Left lobe of liver (tissue), 2 donors: ENCODE measurements around the gene ALS2CL. TPM values are rescaled to one million over a fixed set of nuclear protein-coding genes. Genes with fewer than 3 reads are reported as not detected.
A peak's percentile ranks its signal among the peaks of the same experiment; 100 is the strongest.
"Not testable (repeated sequence)": the region's sequence is repeated elsewhere in the genome, so short reads cannot be mapped to it uniquely, and the experiment has no call there.

Experiments used
- ATAC-seq: fragments of 200-7000 bp; cut with Tn5 transposase; one replicate; pipeline ENCODE4 v1.9.1; 2020; ENCODE audit warnings: mild to moderate bottlenecking, moderate library complexity
- DNase-seq: peaks from one replicate; pipeline ENCODE4 v3.0.0-alpha.2; 2020; ENCODE audit warnings: low spot score
- total RNA-seq: library from RNA; stranded (reverse); gene quantifications from one replicate; pipeline ENCODE4 v1.2.1, GENCODE V29; 2021
- donor health status: DM: no; HTN: no; CAD: no; lungs with moderate emphysema.
- donor health status: DM: no; HTN: yes; CAD: no.

The ALS2CL gene
- total RNA-seq, 1 donor from 2014 or later = 24.2 TPM

DNA sequence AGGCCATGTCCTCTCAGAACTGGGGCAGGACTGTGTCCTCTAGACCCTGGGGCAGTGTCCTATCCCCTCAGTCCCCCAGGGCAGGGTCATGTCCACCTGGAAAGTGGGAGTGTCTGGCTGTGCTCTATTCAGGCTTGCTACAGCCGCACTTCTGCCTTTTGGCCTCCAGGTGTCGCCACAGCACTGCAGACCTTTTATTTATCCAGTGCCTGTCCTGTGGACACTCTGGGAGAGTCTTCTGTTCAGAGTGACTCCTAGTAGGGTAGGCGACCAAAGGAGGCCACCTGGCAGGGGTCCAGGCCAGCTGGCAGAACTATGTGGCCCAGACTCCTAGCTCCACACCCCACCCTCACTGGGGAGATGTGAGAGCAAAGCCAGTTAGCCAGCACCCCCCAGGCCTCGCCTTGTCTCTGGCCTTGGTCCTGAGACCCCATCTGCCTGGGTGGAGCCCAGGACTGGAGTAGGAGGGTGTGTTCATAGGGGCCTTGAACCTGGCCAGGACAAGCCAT, 11.6 kb upstream of the ALS2CL start:
- ATAC-seq = peak; percentile 90
- DNase-seq = peak; percentile 80

DNA sequence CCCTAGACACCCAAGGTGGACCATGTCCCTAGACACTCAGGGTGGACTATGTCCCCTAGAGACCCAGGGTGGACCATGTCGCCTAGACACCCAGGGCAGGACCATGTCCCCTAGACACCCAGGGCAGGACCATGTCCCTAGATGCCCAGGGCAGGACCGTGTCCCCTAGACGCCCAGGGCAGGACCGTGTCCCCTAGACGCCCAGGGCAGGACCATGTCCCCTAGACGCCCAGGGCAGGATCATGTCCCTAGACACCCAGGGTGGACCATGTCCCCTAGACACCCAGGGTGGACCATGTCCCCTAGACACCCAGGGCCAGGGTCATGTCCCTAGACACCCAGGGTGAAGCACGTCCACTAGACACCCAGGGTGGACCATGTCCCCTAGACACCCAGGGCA, 10.9 kb upstream of the ALS2CL start:
- ATAC-seq, DNase-seq: not testable (repeated sequence)

DNA sequence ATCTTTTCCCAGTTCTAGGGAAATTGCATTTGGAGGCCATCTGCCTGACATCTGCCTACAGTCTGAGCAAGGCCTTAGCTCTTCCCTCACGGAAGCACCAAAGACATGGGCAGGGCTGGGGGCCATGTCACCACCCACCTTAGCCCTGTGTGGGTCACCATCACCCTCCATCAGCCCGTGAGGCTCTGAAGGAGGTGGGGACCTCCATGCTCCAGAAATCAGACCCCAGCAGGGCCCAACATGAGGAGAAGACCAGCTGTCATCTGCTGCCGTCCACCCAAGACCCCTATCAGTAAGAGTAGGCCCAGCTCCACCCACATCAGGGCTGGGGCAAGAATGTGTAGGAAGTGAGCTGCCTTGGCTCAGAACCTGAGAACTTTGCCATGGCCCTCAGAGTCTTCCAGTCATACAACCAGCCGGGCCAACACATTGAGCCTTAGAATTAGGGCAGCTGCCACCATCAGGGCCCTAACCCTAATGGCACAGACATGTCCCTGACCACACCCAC, 9.6 kb upstream of the ALS2CL start:
- no peak for DNase-seq
- ATAC-seq = no peak

DNA sequence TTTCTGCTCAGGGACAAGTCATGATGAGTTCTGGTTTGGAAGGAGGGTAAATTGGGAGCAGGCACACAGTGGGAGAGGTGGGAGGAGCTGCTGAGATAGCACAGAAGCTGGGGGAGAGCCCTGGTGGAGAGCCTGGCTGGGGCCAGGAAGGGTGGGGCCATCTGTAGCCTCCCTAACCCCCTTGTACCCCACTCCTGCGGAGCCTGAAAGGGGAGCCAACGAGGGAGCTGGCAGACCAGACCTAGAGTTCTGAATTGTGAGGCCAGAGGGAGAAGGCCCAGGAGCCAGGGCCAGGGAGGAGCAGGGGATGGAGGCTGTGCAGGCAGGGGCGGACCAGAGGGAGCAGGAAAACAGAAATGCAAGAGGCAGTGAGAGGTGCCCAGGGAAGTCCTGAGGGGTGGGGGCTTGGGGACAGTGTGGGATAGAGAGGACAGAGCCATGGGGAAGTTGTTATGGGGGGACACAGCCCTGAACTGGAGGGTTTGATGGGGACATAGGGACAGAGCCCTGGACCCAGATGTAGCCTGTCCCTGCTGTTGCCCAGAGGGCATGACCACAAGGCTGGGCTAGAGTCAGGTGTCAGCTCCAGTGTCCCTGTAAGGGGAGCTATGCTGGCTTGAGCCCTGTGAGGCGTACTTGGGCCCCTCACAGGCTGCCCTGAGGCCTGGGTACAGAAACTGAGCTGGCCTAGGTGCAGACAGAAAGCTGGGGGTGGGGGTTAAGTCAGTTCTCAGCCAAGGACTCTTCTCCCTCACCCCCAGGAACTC, 8.9 kb upstream of the ALS2CL start:
- no peak for ATAC-seq
- DNase-seq = no peak

DNA sequence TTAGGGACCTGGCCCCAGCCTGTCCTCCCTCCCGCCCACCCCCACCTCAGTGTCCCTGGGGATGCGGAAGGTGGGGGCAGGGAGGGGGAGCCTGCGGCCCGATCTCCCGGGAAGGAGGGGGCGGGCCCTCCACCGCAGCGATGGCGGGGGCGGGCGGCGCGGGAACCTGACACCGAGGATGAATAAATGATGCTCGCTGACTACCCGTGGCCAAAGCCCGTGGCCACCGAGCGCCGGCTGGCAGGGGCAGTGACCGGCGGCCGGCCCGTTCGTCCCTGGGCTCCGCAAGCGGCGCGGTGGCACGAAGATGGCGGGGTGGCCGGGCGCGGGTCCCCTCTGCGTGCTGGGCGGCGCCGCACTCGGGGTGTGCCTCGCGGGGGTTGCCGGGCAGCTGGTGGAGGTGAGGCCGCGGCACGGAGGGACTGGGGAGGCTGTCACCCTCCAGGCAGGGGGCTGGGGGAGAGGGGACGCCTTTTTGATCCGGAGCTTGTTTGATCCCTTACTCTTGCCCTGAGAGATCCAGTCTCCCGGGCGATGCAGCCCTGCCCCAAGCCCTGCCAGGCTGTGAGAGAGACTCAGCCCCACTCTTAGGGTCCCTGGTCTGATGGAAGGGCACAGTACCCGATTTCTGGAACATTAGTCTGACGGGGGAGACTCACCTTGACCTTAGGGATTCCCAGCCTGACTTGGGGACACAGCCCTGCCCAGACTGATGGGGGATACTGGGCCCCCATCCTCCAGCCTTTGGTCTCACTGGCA, 7.9 kb upstream of the ALS2CL start, which contains the start of gene TMIE:
TMIE (plus strand) TSS at position 212 of the 759 bp plus-strand sequence; CDS start at position 308, 96 bp downstream.
- no peak for DNase-seq
- no peak for ATAC-seq

DNA sequence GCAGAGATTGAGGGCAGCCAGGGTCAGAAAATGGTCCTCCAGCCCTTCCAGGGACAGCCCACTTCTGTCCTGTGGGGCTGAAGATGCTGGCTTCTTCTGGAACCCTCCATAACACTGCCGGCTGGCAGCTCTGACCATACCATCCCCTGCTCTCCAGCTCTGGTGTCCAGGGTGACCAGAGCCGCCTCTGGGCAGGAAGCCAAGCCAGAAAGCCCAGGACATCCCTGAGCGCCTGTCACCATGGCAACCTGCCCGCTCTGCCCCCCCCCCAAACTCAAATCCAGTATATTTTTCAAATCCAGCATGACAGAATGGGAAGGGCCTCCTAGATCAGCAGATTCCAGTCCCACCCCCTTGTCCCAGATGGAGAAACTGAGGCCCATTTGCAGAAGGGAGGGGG, 7.3 kb upstream of the ALS2CL start:
- no peak for DNase-seq
- peak; percentile 2 for ATAC-seq

DNA sequence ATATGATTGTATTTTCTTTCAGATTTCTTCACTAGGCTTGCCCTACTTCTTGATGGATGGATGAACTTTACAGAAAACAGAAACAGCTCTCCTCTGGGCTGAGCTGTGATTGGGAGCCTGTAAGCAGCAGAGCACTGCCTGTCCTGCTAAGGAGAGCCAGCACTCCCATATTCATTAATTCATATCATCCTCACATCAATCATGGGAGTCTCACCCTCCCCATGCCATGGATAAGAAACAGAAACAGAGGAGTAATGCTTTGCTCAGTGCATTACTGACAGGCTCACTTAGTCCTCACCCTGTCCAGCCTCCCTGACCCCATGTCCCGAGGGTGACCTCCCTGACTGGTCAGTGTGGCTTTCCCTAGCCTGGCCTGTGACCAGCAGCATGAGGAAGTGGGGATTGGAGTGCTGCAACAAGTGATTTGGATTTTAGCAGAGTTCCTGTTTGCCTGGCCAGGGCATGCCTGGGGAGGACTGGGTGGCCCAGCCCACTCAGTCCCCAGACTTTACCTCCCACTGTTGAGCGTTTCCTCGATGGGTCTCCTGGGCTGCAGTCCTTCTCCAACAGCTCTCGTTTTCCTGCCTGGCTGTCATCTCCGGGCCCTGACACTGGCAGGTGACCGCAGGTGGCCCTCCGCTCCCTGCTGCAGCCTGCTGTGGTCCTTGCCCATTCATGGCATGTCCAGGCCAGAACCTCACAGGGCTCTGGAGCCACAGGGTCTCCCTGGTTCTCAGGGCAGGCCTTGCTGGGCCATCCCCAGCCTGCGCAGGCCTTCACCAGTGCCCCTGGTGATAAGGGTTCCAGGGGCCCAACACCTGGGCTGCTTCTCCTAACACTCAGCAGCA, 6.4 kb upstream of the ALS2CL start:
- DNase-seq (peak; percentile 84), ATAC-seq (peak; percentile 82)

DNA sequence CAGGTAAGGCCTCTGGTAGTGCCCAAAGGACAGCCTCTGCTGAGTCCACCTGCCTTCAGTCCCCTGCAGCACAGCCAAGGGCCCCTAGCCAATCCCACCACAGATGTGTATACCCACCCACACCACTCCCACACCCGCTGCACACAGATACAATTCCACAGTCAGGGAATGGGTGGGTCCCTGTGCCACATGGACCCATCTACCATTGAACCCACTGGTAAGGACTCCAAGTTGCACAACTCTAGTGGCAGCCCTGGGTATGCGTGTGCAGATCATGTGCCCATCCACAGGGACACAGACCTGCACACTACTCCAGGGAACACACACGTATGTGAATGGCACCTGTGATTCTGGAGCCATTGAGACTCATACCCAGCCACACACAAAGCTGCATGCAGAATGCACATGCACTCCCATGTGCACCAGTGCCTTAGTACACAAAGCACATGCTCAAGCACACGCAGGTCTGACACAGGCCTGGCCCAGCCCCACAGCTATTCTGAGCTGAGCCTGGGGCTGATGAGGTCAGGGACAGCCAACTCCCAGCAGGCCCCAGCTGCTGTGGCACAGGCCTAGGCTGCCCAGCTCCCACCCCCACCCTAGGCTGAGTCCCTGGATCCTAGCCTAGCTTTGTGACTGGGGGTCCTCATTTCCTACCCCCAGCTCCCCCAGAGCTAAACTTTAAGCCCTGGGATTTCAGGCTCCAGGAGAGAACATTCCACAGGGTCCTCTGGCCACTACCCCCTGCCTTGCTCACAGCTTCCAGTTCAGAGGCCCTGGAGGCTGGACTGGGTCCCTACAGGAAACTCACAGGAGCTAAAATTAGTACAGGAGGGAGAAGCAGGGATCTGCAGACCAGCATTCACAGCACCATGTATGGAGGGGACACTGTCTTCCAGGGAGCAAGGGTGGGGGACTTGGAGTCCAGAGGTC, 2.7 kb upstream of the ALS2CL start:
- DNase-seq (no peak), ATAC-seq (no peak)

DNA sequence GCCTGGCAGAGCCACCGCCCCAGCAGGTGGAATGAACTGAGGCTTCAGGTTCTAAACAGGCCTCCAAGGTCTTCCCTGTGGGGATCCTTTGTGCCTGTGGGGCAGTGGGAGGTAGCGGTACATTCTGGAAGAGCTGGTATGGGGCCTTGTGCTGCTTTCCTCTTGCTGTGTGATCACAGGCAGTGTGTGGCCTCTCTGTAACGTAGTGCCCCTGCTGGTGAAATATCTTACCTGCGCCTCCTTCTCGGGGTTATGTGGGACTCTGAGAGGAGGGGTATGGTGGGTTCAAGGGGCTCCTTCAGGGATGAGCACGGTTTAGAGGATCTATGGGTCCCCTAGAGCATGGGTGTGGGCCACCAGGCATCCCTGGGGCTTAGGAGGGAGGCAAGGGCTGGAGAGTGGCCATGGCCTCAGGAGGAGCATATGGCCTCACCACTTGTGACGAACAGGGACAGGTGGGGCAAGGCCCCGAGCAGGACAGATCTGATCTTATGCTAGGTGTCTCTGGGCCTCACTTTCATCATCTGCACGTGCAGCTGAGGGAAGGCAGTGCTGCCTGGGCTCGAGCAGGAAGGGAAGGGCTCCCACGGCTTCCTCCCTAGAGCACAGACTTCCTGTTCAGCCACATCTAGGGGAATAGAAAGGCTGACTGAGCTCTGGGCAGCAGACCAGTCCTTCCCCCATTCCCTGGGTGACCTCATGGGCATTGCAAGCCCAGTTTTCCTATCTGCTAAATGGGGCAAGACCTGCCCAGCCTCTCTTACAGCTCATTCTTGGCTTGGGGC, 1.9 kb upstream of the ALS2CL start:
- ATAC-seq = no peak
- DNase-seq = peak; percentile 60

DNA sequence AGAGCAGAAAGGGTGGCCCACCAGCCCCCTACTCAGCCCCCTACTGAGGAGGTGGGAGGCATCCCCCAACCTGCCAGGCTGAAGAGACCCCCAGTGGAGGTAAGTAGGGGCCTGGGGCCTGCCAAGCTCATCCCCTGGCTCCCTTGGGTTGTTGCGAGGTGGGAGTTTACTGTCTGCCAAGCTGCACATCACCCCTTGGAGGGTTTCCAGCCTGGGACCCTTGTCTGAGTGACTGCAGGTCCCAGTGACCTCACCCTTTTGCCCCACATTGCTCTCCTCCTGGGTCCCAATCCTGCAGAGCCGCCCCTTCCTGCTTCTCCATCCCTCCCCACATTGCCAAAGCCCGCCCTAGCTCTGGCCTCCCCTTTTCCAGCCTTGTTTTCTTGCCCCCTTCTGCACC, 1.0 kb upstream of the ALS2CL start:
- DNase-seq (no peak), ATAC-seq (no peak)

DNA sequence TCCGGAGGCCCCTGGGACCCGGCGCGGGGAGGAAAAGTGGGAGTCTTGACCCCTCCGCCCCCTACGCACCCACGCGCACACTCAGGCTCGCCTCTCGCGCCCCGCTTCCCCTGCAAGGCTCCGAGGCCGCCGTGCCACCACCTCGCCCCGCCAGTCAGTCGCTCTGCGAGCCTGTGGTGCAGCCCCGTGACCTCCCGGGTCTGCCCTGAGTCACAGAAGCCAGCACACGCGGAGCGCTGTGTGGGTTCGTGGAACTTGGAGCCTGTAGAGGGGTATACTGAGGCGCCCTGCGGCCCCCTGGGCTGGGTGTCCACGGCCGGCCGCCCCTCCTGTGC, 380 bp upstream of the ALS2CL start:
- peak; percentile 37 for ATAC-seq

DNA sequence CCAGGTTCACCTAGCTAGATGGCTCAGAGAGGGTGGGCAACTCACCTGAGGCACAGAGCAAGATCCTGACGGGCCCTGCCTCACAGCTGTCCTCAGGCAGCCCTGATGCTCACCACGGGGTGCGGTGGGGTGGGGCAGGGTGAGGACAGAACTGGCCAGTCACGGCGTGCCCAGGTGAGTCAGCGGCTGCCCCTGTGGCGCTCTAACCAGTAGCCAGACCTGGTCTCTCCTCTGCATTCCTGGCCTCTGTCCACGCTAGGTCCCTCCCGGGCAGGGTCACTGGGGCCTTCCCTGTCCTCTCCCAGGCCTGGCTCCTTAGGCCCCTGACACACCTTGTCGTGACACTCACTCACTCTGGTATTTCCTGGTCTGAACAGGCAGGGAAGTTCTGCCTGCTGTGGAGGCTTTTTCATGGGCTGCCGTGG, 901 bp downstream of the ALS2CL start:
- peak; percentile 71 for DNase-seq

More for the DNA sequence above, 380 bp upstream of the ALS2CL start:
- no peak for DNase-seq

DNA sequence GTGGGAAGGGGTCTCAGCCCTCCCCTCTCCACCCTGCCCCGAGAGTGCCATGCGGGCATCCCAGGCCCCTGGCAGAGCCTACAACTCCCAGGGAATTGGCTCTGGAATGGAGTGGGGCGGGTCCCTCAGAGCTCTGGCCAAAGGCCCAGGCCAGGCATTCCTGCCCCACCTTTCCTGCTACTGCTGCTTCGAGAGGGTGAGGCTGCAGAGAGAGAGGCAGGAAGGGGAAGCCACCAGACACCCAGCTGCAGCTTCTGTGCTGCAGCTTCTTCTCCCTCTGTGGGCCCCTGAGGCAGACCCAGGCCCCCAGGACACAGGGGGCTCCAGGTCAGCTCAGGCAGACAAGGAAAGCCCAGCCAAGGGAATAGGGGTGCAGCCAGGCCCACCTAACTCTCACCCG, 2.7 kb downstream of the ALS2CL start:
- no peak for ATAC-seq
- no peak for DNase-seq

More for the DNA sequence above, 901 bp downstream of the ALS2CL start:
- peak; percentile 29 for ATAC-seq

DNA sequence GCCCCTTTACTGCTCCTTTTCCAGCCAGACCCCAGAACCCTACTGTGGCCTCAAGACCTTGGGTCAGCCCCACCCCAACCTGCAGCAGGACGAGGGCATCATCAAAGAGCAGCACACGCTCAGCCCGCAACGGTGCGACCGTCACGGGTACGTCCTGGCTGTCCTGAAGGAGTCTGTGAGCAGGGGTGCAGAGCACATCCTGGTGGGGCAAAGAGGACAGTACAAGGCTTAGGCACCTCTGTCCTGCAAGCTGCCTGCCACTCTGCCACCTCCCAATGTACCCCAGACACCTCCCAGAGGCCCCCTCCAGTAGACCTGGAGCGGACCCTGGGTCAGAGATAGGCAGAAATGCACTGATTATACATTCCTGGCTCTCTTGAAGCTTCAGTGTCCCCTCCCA, 8.0 kb downstream of the ALS2CL start:
- DNase-seq (no peak), ATAC-seq (no peak)

DNA sequence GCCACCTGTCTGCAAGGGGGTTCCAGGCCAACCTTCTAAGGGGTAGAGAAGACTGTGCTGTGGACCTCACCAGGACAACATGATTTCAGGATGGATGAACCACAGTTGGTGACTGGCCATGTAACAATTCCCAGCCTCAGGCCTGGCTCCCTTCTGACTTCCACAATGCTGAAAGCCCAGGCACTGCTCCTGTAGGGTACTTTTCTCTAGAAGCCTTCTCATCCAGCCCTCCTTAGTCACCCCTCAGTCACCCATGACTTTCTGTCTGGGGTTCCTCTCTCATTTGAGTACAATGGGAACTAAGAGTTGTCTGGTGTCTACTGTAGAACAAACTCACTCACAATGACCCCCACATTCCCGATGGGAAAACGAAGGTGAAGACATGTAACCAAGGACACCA, 8.6 kb downstream of the ALS2CL start:
- no peak for ATAC-seq

DNA sequence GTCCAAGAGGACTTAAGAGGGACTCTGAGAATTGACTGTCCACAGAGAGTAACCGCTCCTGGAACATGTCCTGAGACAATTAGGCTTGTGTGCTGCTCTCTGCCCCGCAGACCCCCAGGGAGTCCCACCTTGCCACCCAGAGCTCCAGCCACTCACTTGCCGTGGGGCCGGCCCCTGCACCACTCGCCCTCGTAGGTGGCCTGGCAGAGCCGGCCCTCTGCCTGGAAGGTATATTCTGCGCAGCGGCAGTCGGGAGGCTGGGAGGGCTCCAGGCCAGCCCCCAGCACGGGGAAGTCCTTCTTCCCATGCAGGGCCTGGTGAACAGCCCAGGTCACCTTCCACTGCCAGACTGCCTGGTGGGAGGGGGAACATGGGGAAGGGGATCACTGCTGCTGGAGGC, 10.5 kb downstream of the ALS2CL start:
- ATAC-seq (no peak), DNase-seq (no peak)

More for the DNA sequence above, 8.6 kb downstream of the ALS2CL start:
- DNase-seq = no peak

DNA sequence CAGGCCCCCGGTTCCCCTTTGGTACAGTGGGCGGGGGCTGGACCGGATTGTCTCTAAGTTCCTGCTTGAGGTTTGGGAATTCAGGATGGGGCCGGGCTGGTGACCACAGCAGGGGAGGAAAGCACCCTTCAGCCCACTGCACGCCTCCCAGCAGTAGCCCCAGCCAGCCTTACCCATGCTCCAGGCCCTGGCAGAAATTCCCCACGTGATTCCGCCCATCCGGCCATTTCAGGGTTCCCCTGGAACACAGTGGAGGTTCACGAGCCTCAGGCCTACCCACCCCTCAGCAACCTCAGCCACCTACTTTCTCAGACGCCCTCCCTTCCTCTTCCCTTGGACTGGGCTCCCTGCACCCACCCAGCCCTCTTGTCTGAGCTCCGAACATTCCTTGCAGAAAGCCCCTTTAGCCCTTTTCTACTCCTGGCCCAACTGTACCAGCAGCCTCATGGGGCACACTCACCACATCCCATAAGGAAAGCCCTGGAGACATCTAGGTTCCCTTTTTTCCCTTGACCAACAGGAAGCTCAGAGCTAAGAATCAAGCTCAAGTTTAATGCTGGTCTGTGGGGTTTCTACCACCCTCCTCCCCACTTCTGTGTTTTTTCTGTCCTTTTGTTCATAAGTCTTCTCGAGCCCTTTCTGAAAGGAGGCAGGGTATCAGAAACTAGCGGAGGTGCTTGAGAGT, 11.5 kb downstream of the ALS2CL start:
- ATAC-seq (no peak), DNase-seq (no peak)

DNA sequence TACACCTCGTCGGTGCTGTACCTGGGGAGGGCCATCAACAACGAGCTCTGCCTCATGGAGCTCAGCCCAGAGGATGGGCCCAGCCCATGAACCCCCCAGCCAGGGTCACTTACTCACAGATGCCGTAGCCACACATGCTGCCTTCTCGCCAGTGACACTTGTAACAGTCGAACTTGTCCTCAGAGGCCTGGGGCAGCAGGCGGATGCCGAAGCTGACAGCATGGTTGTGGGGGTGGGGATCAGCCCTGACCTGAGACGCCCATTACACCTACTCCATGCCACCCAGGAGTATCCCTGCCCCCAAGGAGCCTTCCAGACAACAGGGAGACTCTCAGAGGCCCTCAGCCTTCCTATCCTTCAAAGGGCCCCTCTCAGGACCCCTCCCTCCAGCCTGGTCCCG, 12.1 kb downstream of the ALS2CL start:
- ATAC-seq (no peak), DNase-seq (no peak)
